ENCODE results near the gene RALGPS1.

Gene RALGPS1

GRCh38 chr9:127161081-127161624, 246.6 kb downstream of the RALGPS1 start:
- no peak overlapping the region for H3K4me3 ChIP-seq (ENCODE audit: low read length)
- TF ChIP-seq EZH2phosphoT487 (IDR thresholded peaks at IDR 0.05; ENCODE audit: borderline replicate concordance, low read length) (no peak), CTCF (IDR thresholded peaks at IDR 0.05; ENCODE audit: low read depth, low read length, poor library complexity, severe bottlenecking) (no peak)

GRCh38 chr9:127162046-127162863, 247.7 kb downstream of the RALGPS1 start:
- Histone ChIP-seq H3K9me3 (ENCODE audit: control insufficient read depth, insufficient read depth, low read length) (no peaks in the 10 kb centered on the region), H3K9me2 (replicated peaks; ENCODE audit: control insufficient read depth, low read length) (no peaks in the 10 kb centered on the region), H3K4me1 (ENCODE audit: control insufficient read depth, low read length) (peaks cover 27% of the 10 kb centered on the region), H3K4me3 (ENCODE audit: low read length) (no peak overlapping the region), H3K79me2 (ENCODE audit: control insufficient read depth, low read length) (no peaks in the 10 kb centered on the region), H3K4me2 (ENCODE audit: low read length) (no peak overlapping the region), H3F3A (ENCODE audit: control insufficient read depth, insufficient read depth) (peaks cover 14% of the 10 kb centered on the region), H3K36me3 (ENCODE audit: control insufficient read depth, low read length) (no peaks in the 10 kb centered on the region), H4K20me1 (ENCODE audit: control insufficient read depth, insufficient read depth, low read depth, low read length) (no peaks in the 10 kb centered on the region), H3K27me3 (ENCODE audit: control insufficient read depth, low read length) (0 out of 2 replicates have a peak, but pooled peaks cover 3% of the 10 kb centered on the region), H3K27ac (ENCODE audit: low read depth, low read length) (no peak overlapping the region)
- TF ChIP-seq EZH2phosphoT487 (IDR thresholded peaks at IDR 0.05; ENCODE audit: borderline replicate concordance, low read length) (no peak), CTCF (IDR thresholded peaks at IDR 0.05; ENCODE audit: low read depth, low read length, poor library complexity, severe bottlenecking) (no peak)

More at GRCh38 chr9:127161081-127161624, 246.6 kb downstream of the RALGPS1 start:
- H3K79me2 ChIP-seq (ENCODE audit: control insufficient read depth, low read length): no peaks in the 10 kb centered on the region
- no peak overlapping the region for H3K4me2 ChIP-seq (ENCODE audit: low read length)
- H3K27ac ChIP-seq (ENCODE audit: low read depth, low read length): no peak overlapping the region
- H3K36me3 ChIP-seq (ENCODE audit: control insufficient read depth, low read length): no peaks in the 10 kb centered on the region
- H3K4me1 ChIP-seq (ENCODE audit: control insufficient read depth, low read length): peaks cover 16% of the 10 kb centered on the region
- no peaks in the 10 kb centered on the region for H3K9me3 ChIP-seq (ENCODE audit: control insufficient read depth, insufficient read depth, low read length)
- 0 out of 2 replicates have a peak, but pooled peaks cover 3% of the 10 kb centered on the region for H3K27me3 ChIP-seq (ENCODE audit: control insufficient read depth, low read length)
- H3K9me2 ChIP-seq (replicated peaks; ENCODE audit: control insufficient read depth, low read length): no peaks in the 10 kb centered on the region
- H4K20me1 ChIP-seq (ENCODE audit: control insufficient read depth, insufficient read depth, low read depth, low read length): no peaks in the 10 kb centered on the region
- H3F3A ChIP-seq (ENCODE audit: control insufficient read depth, insufficient read depth): peaks cover 9% of the 10 kb centered on the region

GRCh38 chr9:127162864-127163365, 248.3 kb downstream of the RALGPS1 start:
- H3K4me3 ChIP-seq (ENCODE audit: low read length): no peak overlapping the region
- H3K9me3 ChIP-seq (ENCODE audit: control insufficient read depth, insufficient read depth, low read length): no peaks in the 10 kb centered on the region
- H3K36me3 ChIP-seq (ENCODE audit: control insufficient read depth, low read length): no peaks in the 10 kb centered on the region
- H3K27me3 ChIP-seq (ENCODE audit: control insufficient read depth, low read length): 0 out of 2 replicates have a peak, but pooled peaks cover 3% of the 10 kb centered on the region
- no peaks in the 10 kb centered on the region for H3K9me2 ChIP-seq (replicated peaks; ENCODE audit: control insufficient read depth, low read length)
- TF ChIP-seq EZH2phosphoT487 (IDR thresholded peaks at IDR 0.05; ENCODE audit: borderline replicate concordance, low read length) (no peak), CTCF (IDR thresholded peaks at IDR 0.05; ENCODE audit: low read depth, low read length, poor library complexity, severe bottlenecking) (no peak)
- no peaks in the 10 kb centered on the region for H4K20me1 ChIP-seq (ENCODE audit: control insufficient read depth, insufficient read depth, low read depth, low read length)
- H3K79me2 ChIP-seq (ENCODE audit: control insufficient read depth, low read length): no peaks in the 10 kb centered on the region
- H3F3A ChIP-seq (ENCODE audit: control insufficient read depth, insufficient read depth): peaks cover 14% of the 10 kb centered on the region
- no peak overlapping the region for H3K4me2 ChIP-seq (ENCODE audit: low read length)
- H3K27ac ChIP-seq (ENCODE audit: low read depth, low read length): no peak overlapping the region
- peaks cover 33% of the 10 kb centered on the region for H3K4me1 ChIP-seq (ENCODE audit: control insufficient read depth, low read length)

All from DOHH2 (cell line).